ENCODE results near the gene TULP1. TPM values are rescaled to one million over a fixed set of nuclear protein-coding genes. Genes with fewer than 3 reads are reported as not detected.

Gene TULP1
- total RNA-seq, 1 donor from 2014 or later, result not detected

- H3K4me1 Mint-ChIP-seq, result peaks cover 23% of the 10 kb centered on the region
- no peak overlapping the region for H3K27ac Mint-ChIP-seq (ENCODE audit: unreplicated experiment)
- H3K27me3 Mint-ChIP-seq (ENCODE audit: low read depth), result no peaks in the 10 kb centered on the region
- no peaks in the 10 kb centered on the region for H3K9me3 Mint-ChIP-seq
- no peak overlapping the region for H3K4me3 Mint-ChIP-seq
- TF ChIP-seq, protein P1, sequence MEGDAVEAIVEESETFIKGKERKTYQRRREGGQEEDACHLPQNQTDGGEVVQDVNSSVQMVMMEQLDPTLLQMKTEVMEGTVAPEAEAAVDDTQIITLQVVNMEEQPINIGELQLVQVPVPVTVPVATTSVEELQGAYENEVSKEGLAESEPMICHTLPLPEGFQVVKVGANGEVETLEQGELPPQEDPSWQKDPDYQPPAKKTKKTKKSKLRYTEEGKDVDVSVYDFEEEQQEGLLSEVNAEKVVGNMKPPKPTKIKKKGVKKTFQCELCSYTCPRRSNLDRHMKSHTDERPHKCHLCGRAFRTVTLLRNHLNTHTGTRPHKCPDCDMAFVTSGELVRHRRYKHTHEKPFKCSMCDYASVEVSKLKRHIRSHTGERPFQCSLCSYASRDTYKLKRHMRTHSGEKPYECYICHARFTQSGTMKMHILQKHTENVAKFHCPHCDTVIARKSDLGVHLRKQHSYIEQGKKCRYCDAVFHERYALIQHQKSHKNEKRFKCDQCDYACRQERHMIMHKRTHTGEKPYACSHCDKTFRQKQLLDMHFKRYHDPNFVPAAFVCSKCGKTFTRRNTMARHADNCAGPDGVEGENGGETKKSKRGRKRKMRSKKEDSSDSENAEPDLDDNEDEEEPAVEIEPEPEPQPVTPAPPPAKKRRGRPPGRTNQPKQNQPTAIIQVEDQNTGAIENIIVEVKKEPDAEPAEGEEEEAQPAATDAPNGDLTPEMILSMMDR (conservative IDR thresholded peaks at IDR 0.05), result no peak
- H3K36me3 Mint-ChIP-seq (ENCODE audit: low read depth), result no peaks in the 10 kb centered on the region
- DNase-seq (ENCODE audit: low read depth, low spot score), result no peak
Observed at GRCh38 chr6:35512006-35512405, 690 bp downstream of the TULP1 start.

DNA sequence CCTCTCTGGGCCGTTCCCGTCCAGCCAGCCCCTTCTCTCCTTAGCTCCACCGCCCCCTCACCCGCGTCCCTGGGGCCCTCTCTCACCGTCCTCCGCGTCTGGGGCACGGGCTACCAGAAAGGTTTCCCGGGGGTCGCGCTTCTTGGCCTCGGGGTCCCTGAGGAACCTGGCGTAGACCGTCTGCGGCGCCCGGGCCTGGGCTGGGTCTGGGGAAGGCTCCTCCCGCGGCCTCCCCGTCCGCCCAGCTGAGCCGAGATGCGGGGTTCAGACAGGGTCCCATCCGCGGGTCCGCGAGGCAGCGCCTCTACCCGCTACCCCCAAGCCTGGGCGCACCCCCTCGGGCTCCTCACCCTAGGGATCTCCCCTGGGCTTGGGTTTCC lies 1.1 kb downstream of the TULP1 start:
- no peak overlapping the region for H3K4me3 Mint-ChIP-seq
- no peak overlapping the region for H3K27ac Mint-ChIP-seq (ENCODE audit: unreplicated experiment)
- TF ChIP-seq, protein P1 (conservative IDR thresholded peaks at IDR 0.05), result no peak
- no peaks in the 10 kb centered on the region for H3K27me3 Mint-ChIP-seq (ENCODE audit: low read depth)
- no peaks in the 10 kb centered on the region for H3K36me3 Mint-ChIP-seq (ENCODE audit: low read depth)
- H3K4me1 Mint-ChIP-seq, result peaks cover 27% of the 10 kb centered on the region
- no peaks in the 10 kb centered on the region for H3K9me3 Mint-ChIP-seq
- DNase-seq (ENCODE audit: low read depth, low spot score), result no peak

- H3K27ac Mint-ChIP-seq (ENCODE audit: unreplicated experiment), result no peak overlapping the region
- H3K9me3 Mint-ChIP-seq, result no peaks in the 10 kb centered on the region
- no peak for DNase-seq (ENCODE audit: low read depth, low spot score)
- H3K36me3 Mint-ChIP-seq (ENCODE audit: low read depth), result no peaks in the 10 kb centered on the region
- TF ChIP-seq, protein P1 (conservative IDR thresholded peaks at IDR 0.05), result no peak
- H3K4me1 Mint-ChIP-seq, result peaks cover 32% of the 10 kb centered on the region
- no peaks in the 10 kb centered on the region for H3K27me3 Mint-ChIP-seq (ENCODE audit: low read depth)
- H3K4me3 Mint-ChIP-seq, result no peak overlapping the region
Observed at GRCh38 chr6:35510916-35511561, 1.7 kb downstream of the TULP1 start.

DNA sequence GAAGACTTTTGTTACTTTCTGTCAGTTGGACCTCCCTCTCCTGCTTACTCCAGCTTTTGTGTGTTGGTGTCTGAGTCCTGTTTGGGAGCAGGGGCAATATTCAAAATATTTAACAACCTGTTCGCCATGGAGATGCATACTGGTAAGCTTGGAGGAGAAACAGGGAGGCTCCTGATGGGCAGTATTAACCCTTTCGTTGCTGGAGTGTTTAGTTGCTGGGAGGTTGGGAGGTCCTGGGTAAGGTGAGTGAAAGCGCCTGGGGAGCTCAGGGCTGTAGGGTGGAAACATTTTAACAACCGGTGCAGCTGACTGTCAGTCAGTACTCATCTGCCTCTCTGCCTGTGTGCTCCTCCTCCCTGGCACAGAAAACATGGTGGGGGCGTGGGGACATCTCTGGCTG lies 4.2 kb downstream of the TULP1 start:
- H3K4me3 Mint-ChIP-seq, result no peak overlapping the region
- peak overlapping the region; percentile 43 for H3K27ac Mint-ChIP-seq (ENCODE audit: unreplicated experiment)
- H3K36me3 Mint-ChIP-seq (ENCODE audit: low read depth), result no peaks in the 10 kb centered on the region
- TF ChIP-seq, protein P1 (conservative IDR thresholded peaks at IDR 0.05), result no peak
- no peak for DNase-seq (ENCODE audit: low read depth, low spot score)
- no peaks in the 10 kb centered on the region for H3K9me3 Mint-ChIP-seq
- H3K4me1 Mint-ChIP-seq, result peaks cover 36% of the 10 kb centered on the region
- no peaks in the 10 kb centered on the region for H3K27me3 Mint-ChIP-seq (ENCODE audit: low read depth)

- no peaks in the 10 kb centered on the region for H3K36me3 Mint-ChIP-seq (ENCODE audit: low read depth)
- no peak overlapping the region for H3K27ac Mint-ChIP-seq (ENCODE audit: unreplicated experiment)
- TF ChIP-seq, protein P1 (conservative IDR thresholded peaks at IDR 0.05), result no peak
- H3K9me3 Mint-ChIP-seq, result no peaks in the 10 kb centered on the region
- DNase-seq (ENCODE audit: low read depth, low spot score), result no peak
- H3K27me3 Mint-ChIP-seq (ENCODE audit: low read depth), result no peaks in the 10 kb centered on the region
- H3K4me3 Mint-ChIP-seq, result no peak overlapping the region
- peaks cover 36% of the 10 kb centered on the region for H3K4me1 Mint-ChIP-seq
Observed at GRCh38 chr6:35508027-35508426, 4.7 kb downstream of the TULP1 start.
